Measurements from ENCODE around the gene TMEM132D.

- TF ChIP-seq EZH2phosphoT487 (IDR thresholded peaks at IDR 0.05; ENCODE audit: insufficient read depth, low read depth) (no peak), EZH2 (IDR thresholded peaks at IDR 0.05; ENCODE audit: insufficient read depth, poor library complexity, severe bottlenecking) (no peak)
These were observed 314.3 kb downstream of the TMEM132D start for GRCh38 chr12:129589503-129589902.

Measured in GM23248 (cell line).